OCI-LY3 (cell line): ENCODE data around the gene CCL25.
"Not testable (repeated sequence)": the region's sequence is repeated elsewhere in the genome, so short reads cannot be mapped to it uniquely, and the experiment has no call there.

Experiments
- H2AFZ ChIP-seq: fragments of 200-600, 300-600 bp; shearing (Covaris generic); 2 replicates; pipeline ENCODE4 v1.6.0; 2014; ENCODE audit warnings: antibody characterized with exemption, low read depth, low read length
- H3K27ac ChIP-seq: fragments of 200-600, 300-600 bp; sonication (generic); 2 replicates; pipeline ENCODE4 v1.5.1; 2014; ENCODE audit warnings: mild to moderate bottlenecking, low read length, moderate library complexity, mixed read lengths
- H3K27me3 ChIP-seq: fragments of 200-600, 300-600 bp; sonication (generic); 2 replicates; pipeline ENCODE4 v1.6.1; 2014; ENCODE audit warnings: low read depth, low read length, mixed read lengths
- H3K36me3 ChIP-seq: fragments of 200-600, 300-600 bp; sonication (generic); replicated peaks from 2 replicates; pipeline ENCODE3; 2014; ENCODE audit warnings: low read depth, low read length, mixed read lengths
- H3K4me1 ChIP-seq: fragments of 300-600, 200-600 bp; sonication (generic); 2 replicates; pipeline ENCODE4 v1.6.1; 2014; ENCODE audit warnings: low read length, mixed read lengths
- H3K4me2 ChIP-seq: fragments of 200-600, 300-600 bp; sonication (generic); 2 replicates; pipeline ENCODE4 v1.6.1; 2014; ENCODE audit warnings: low read length, mixed read lengths
- H3K4me3 ChIP-seq: fragments of 300-600, 200-600 bp; sonication (generic); 2 replicates; pipeline ENCODE4 v1.5.1; 2014; ENCODE audit warnings: antibody characterized with exemption, mild to moderate bottlenecking, low read length, moderate library complexity
- H3K79me2 ChIP-seq: fragments of 300-600, 200-600 bp; shearing (Covaris generic); 2 replicates; pipeline ENCODE4 v1.6.1; 2014; ENCODE audit warnings: mild to moderate bottlenecking, low read length, mixed read lengths
- H3K9ac ChIP-seq: fragments of 300-600, 200-600 bp; shearing (Covaris generic); 2 replicates; pipeline ENCODE4 v1.6.0; 2014; ENCODE audit warnings: mild to moderate bottlenecking, low read length, moderate library complexity
- H3K9me3 ChIP-seq: fragments of 200-600, 300-600 bp; shearing (Covaris generic); 2 replicates; pipeline ENCODE4 v1.6.1; 2014; ENCODE audit warnings: low read length, mixed read lengths; ENCODE audit not compliant: insufficient read depth
- H4K20me1 ChIP-seq: fragments of 200-600, 300-600 bp; sonication (generic); 2 replicates; pipeline ENCODE4 v1.6.1; 2016; ENCODE audit warnings: low read length, mixed read lengths; ENCODE audit not compliant: insufficient read depth
- CTCF ChIP-seq: fragments of 200-600, 300-600 bp; sonication (generic); IDR thresholded peaks from 2 replicates; pipeline ENCODE4 v1.5.1; 2014; ENCODE audit warnings: antibody characterized with exemption, low read length, low read depth
- EZH2phosphoT487 ChIP-seq: fragments of 200-600 bp; shearing (Covaris generic); IDR thresholded peaks from 2 replicates; pipeline ENCODE4 v1.6.1; 2018; ENCODE audit warnings: antibody characterized with exemption, mixed run types, low read depth

CCL25 gene

GRCh38 chr19:8097681-8098567, 45.4 kb downstream of the CCL25 start:
- no peaks in the 10 kb centered on the region for H3K79me2 ChIP-seq
- H3K27me3 ChIP-seq: peaks cover 5% of the 10 kb centered on the region; the same call in 1 of the 2 replicates
- no peak overlapping the region for H3K9ac ChIP-seq
- H3K27ac ChIP-seq: no peak overlapping the region
- no peaks in the 10 kb centered on the region for H3K4me1 ChIP-seq
- TF ChIP-seq CTCF (no peak), EZH2phosphoT487 (no peak)
- H3K9me3 ChIP-seq: peaks cover 26% of the 10 kb centered on the region
- H3K4me2 ChIP-seq: no peak overlapping the region
- H3K36me3 ChIP-seq: no peaks in the 10 kb centered on the region
- no peaks in the 10 kb centered on the region for H4K20me1 ChIP-seq
- no peak overlapping the region for H3K4me3 ChIP-seq
- no peak overlapping the region for H2AFZ ChIP-seq

GRCh38 chr19:8101311-8101710, 48.8 kb downstream of the CCL25 start:
- Histone ChIP-seq H3K36me3 (no peaks in the 10 kb centered on the region), H3K27me3 (peaks cover 5% of the 10 kb centered on the region; the same call in 1 of the 2 replicates), H3K4me1 (no peaks in the 10 kb centered on the region), H3K9ac (no peak overlapping the region), H3K9me3 (peaks cover 13% of the 10 kb centered on the region; the same call in 1 of the 2 replicates), H3K27ac (no peak overlapping the region), H3K4me2 (no peak overlapping the region), H3K79me2 (no peaks in the 10 kb centered on the region), H4K20me1 (no peaks in the 10 kb centered on the region), H2AFZ (no peak overlapping the region), H3K4me3 (no peak overlapping the region)
- TF ChIP-seq CTCF (no peak), EZH2phosphoT487 (no peak)

- not testable (repeated sequence) for H3K4me2 ChIP-seq, H3K4me3 ChIP-seq, H3K27me3 ChIP-seq, H2AFZ ChIP-seq, H3K27ac ChIP-seq, H3K9ac ChIP-seq, H4K20me1 ChIP-seq, H3K4me1 ChIP-seq, H3K79me2 ChIP-seq, H3K36me3 ChIP-seq, H3K9me3 ChIP-seq
These were observed 49.4 kb downstream of the CCL25 start for GRCh38 chr19:8101910-8102309.

- Histone ChIP-seq H3K27ac (no peak overlapping the region), H3K9me3 (no peaks in the 10 kb centered on the region), H3K27me3 (no peaks in the 10 kb centered on the region; the same call in 1 of the 2 replicates), H3K4me3 (no peak overlapping the region), H4K20me1 (no peaks in the 10 kb centered on the region), H3K9ac (no peak overlapping the region), H3K4me2 (no peak overlapping the region), H3K79me2 (no peaks in the 10 kb centered on the region), H3K4me1 (no peaks in the 10 kb centered on the region), H3K36me3 (no peaks in the 10 kb centered on the region), H2AFZ (no peak overlapping the region)
- TF ChIP-seq CTCF (no peak), EZH2phosphoT487 (no peak)
These were observed 52.9 kb downstream of the CCL25 start for GRCh38 chr19:8105471-8105870.
